HG03565 (cell line): Measurements from ENCODE around the gene SPOCK3.

Experiments
- ATAC-seq: cut with Tn5 transposase; IDR thresholded peaks from one replicate; pipeline ENCODE4 v1.9.1; 2021; ENCODE audit warnings: mild to moderate bottlenecking, moderate library complexity; ENCODE audit not compliant: unreplicated experiment

The SPOCK3 gene

DNA sequence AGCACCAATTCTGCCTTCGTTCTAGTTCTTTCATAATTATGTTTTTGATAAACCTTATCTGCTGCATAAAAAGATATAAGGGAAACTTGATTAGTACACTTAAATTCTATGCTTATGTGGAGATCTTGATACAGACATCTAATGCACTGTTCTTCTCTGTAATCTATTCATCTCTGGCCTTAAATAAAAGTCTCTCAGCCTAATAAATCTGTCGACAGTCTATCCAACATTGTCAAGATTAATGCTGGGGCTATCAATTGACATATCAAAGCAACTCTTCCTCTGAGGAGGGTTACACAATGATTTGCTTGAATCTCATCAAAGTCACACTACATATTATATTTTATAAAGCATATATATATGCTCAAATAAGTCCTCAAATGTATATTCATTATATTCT, 545.5 kb downstream of the SPOCK3 start:
- ATAC-seq, result no peak

DNA sequence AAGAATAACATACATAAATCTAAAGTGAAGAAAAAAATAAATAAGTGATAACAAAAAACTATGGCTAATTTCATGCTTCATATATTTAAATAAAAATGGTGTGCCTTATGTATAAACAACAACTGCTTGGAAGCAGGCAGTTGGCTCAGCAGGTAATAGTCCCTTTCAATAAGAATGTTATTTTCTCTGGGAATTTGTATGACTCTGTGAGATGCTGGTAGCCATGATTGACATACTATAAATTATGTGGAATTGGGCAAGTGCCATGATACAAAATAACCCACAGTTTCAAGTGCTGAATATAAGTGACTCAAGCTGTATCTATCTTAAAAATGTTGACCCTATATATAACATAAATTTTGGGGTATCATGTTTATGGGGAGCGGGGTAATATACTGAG, 546.5 kb downstream of the SPOCK3 start:
- no peak for ATAC-seq
